ENCODE data around the gene LVRN.

- TF ChIP-seq GATA3 (IDR thresholded peaks at IDR 0.05; ENCODE audit: low read depth, low read length) (no peak), GATA2 (IDR thresholded peaks at IDR 0.05; ENCODE audit: low read depth, low read length) (no peak)
These were observed 17.8 kb upstream of the LVRN start for GRCh38 chr5:115944501-115944900.

All from SH-SY5Y (cell line).